Lower leg skin (tissue), 4 donors: ENCODE data around the gene CNPPD1. TPM values are rescaled to one million over a fixed set of nuclear protein-coding genes. Genes with fewer than 3 reads are reported as not detected.

Source experiments
- DNase-seq, 2 donors: peaks; one replicate each; pipeline ENCODE4 v3.0.0-alpha.2; 2019; ENCODE audit warnings: low spot score in 2 of 2
- H3K4me3 ChIP-seq: fragments of 200-600 bp; sonication (generic); 2 replicates; pipeline ENCODE4 v1.5.1; 2017; ENCODE audit warnings: mild to moderate bottlenecking, low read depth; ENCODE audit not compliant: poor library complexity, severe bottlenecking
- CTCF ChIP-seq, 3 donors: fragments of 450-650 bp; IDR thresholded peaks; one replicate each; pipeline ENCODE4 v1.5.1; 2016; ENCODE audit warnings: antibody characterized with exemption in 3 of 3, mild to moderate bottlenecking in 3 of 3, moderate library complexity in 2 of 3
- POLR2A ChIP-seq, 2 donors: fragments of 450-650 bp; IDR thresholded peaks; one replicate each; pipeline ENCODE4 v1.6.1; 2016 to 2017; ENCODE audit warnings: antibody characterized with exemption in 2 of 2, mild to moderate bottlenecking in 1 of 2, moderate library complexity in 1 of 2
- WGBS, 2 donors: methylation state at CpG; one replicate each; pipeline ENCODE4 v1.1.5; 2018; 5-methylcytosine and 5-hydroxymethylcytosine counted together
- intact Hi-C: fragments of 100-400 bp; cut with DNase I; formaldehyde crosslinking; loops from one replicate; pipeline ENCODE4 v1.15.0; 2023; ENCODE audit warnings: low total_unique reads
- total RNA-seq, 4 donors: library from RNA; depleted of rRNA; stranded (reverse); fragments of >200 nt; gene quantifications; one replicate each; pipeline ENCODE4 v1.1.0, GENCODE V29; 2016

Gene CNPPD1
- total RNA-seq: 10 to 100 TPM; 48.0 to 76.7 (median 66.9) TPM

- TF ChIP-seq CTCF (IDR thresholded peaks at IDR 0.05) (no peak), POLR2A (IDR thresholded peaks at IDR 0.05) (peak in 1 of 2 donors; percentile 91)
- WGBS, 2 donors: 0% methylated on average over 34 to 45 of the region's 69 CpGs
- intact Hi-C loops: no loop called here
Measured at GRCh38 chr2:219176818-219177551, at the start of gene CNPPD1. CNPPD1 (minus strand) TSS chr2:219176925; CDS start chr2:219176828, 97 bp downstream.

GRCh38 chr2:219225350-219225749 is 48.6 kb upstream of the CNPPD1 start:
- no peak overlapping the region for H3K4me3 ChIP-seq
- no peak for TF ChIP-seq CTCF (IDR thresholded peaks at IDR 0.05)
- no peak for TF ChIP-seq POLR2A (IDR thresholded peaks at IDR 0.05)
- intact Hi-C loops: loop anchor here (10.0 kb wide), 1 partner anchor 921 kb away; no protein-coding TSS in a partner anchor
- WGBS, 2 donors: 70 to 79% methylated on average over 3 of the region's 3 CpGs
- DNase-seq: no peak

More at GRCh38 chr2:219176818-219177551, at the start of gene CNPPD1:
- H3K4me3 ChIP-seq: peak within 1 kb of the TSS; percentile 91
- peak; percentile 87 to 97 for DNase-seq

DNA sequence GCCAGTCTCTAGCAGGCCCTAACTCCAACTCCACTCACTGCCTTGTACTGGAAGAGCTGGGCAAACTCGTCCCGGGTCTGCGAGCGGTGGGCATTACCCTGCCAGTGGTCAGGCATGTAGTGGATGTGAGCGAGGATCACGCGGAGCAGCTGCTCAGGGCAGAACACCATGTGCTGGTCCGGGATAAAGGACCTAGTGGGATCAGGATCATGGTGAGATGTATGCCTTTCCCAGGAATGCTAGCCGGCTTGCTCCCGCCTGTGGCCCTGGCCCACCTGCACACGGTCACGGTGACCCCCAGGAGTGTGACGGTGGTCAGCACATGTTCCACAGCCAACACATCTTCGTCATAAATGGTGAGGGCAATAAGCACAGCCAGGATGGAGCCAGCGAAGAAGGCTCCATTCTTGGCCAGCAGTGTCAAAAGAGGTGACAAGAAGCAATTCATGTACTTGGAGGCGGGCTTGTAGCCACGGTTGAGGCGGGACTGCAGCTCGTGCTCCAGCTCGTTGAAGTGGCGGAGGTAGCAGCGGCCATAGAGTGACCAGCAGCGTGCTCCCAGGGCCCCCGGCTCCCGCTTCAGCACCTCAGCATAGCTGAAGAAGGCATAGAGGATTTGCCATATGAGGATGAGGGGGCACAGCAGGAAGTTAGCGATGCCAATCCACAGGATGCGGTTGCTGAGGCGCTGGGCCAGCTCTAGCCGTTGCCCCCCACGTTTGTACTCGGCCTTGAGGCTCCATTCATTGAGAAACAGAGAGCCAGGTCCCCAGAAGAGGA is 47.3 kb upstream of the CNPPD1 start:
- TF ChIP-seq POLR2A (IDR thresholded peaks at IDR 0.05) (no peak), CTCF (IDR thresholded peaks at IDR 0.05) (no peak)
- intact Hi-C loops: loop anchor here (10.0 kb wide), 1 partner anchor 919 kb away; no protein-coding TSS in a partner anchor
- no peak for DNase-seq
- H3K4me3 ChIP-seq: no peak overlapping the region
- 93 to 94% methylated on average over 26 to 31 of the region's 31 CpGs for WGBS, 2 donors

DNA sequence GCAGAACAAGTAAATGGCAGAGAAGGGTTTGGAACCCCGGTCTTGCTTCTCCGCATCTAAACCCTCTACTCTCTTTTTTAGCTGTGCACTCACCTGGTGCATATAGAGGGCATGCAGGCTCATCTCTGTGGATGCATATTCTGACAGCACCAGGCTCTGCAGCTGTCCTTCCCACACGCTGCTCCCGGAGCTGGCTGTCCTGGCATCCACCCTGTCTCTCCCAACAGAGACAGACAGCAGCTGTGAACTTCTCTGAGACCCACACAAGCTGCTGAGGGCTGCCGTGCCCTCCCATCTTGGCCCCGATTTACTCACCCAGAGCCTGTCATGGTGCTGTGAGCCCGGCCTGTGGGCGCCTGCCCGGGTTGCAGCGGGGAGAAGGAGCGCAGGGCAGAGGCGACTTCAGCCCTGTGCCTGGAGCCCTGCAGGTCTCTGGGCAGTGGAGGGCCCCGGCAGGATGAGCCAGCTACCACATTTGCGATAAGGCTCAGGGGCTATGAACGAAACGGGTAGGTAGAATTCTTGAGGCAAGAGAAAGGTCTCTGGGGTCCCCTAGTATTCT is 45.3 kb upstream of the CNPPD1 start:
- no peak for DNase-seq
- intact Hi-C loops: loop anchor here (10.0 kb wide), 1 partner anchor 917 kb away; no protein-coding TSS in a partner anchor
- TF ChIP-seq CTCF (IDR thresholded peaks at IDR 0.05) (no peak), POLR2A (IDR thresholded peaks at IDR 0.05) (no peak)
- WGBS, 2 donors: 89 to 95% methylated on average over 8 to 16 of the region's 16 CpGs
- H3K4me3 ChIP-seq: no peak overlapping the region

GRCh38 chr2:219220652-219221402 is 44.1 kb upstream of the CNPPD1 start:
- 87 to 88% methylated on average over 19 of the region's 19 CpGs for WGBS, 2 donors
- DNase-seq: no peak
- H3K4me3 ChIP-seq: no peak overlapping the region
- TF ChIP-seq POLR2A (IDR thresholded peaks at IDR 0.05) (no peak), CTCF (IDR thresholded peaks at IDR 0.05) (no peak)
- intact Hi-C loops: loop anchor here (10.0 kb wide), 1 partner anchor 916 kb away; no protein-coding TSS in a partner anchor
